K562 (cell line): ENCODE results near the gene CALB2. TPM values are rescaled to one million over a fixed set of nuclear protein-coding genes. Genes with fewer than 3 reads are reported as not detected.

Experiments used
- MECOM ChIP-seq: fragments of 250-450 bp; sonication (Bioruptor Pico); IDR thresholded peaks from 2 replicates; pipeline ENCODE4 v1.8.0; 2022; ENCODE audit warnings: inconsistent platforms
- POLR2AphosphoS5 ChIP-seq: IDR thresholded peaks from 2 replicates; pipeline ENCODE4 v1.6.1; 2011; ENCODE audit warnings: mild to moderate bottlenecking, low read depth, low read length, moderate library complexity; ENCODE audit not compliant: control insufficient read depth, insufficient read depth
- ZBED1 ChIP-seq: IDR thresholded peaks from 2 replicates; pipeline ENCODE4 v1.6.1; 2014
- ZNF830 ChIP-seq: fragments of 250-450 bp; sonication (Bioruptor Pico); IDR thresholded peaks from 2 replicates; pipeline ENCODE4 v1.5.0; 2021; ENCODE audit warnings: mild to moderate bottlenecking
- polyA plus RNA-seq, 8 experiments: library from polyadenylated mRNA; depleted of rRNA in 4 of 8; stranded (reverse) in 5 of 8; unstranded in 3 of 8; fragments of >200 nt; fragmentation: Nextera tagmentation in 2 of 8; fragmentation: Illumina TruSeq in 1 of 8; extraction: Ambion mirVana in 2 of 8; extraction: Trizol in 1 of 8; gene quantifications; 2 replicates each; pipeline versions ENCODE4 v1.2.1 to v1.2.3, GENCODE V29; 2011 to 2014; ENCODE audit warnings: inconsistent platforms in 1 of 8, missing spikeins in 1 of 8
- total RNA-seq, 7 experiments: library from RNA; depleted of rRNA in 6 of 7; stranded (reverse); fragments of >200 nt in 6 of 7; fragmentation: Illumina TruSeq in 2 of 7; extraction: Trizol in 2 of 7; gene quantifications; 2 replicates each; pipeline versions ENCODE4 v1.2.1 to v1.2.3, GENCODE V29; 2011 to 2021; ENCODE audit warnings: low replicate concordance in 1 of 7
- TF ChIP-seq, protein P1 (sequence below): fragments of 250-450 bp; sonication (Bioruptor Pico); IDR thresholded peaks from 2 replicates; pipeline ENCODE4 v1.4.0; 2020
- TF ChIP-seq, protein P2 (sequence below): sonication (generic); formaldehyde crosslinking; IDR thresholded peaks from 2 replicates; pipeline ENCODE4 v1.8.0; 2022; ENCODE audit warnings: missing genetic modification reagents, mild to moderate bottlenecking, moderate library complexity, borderline replicate concordance
- TF ChIP-seq, protein P3 (sequence below): fragments of 250-450 bp; sonication (Bioruptor Pico); IDR thresholded peaks from 2 replicates; pipeline ENCODE4 v1.6.1; 2021; ENCODE audit warnings: mild to moderate bottlenecking
- TF ChIP-seq, protein P4 (sequence below): fragments of 200-600 bp; sonication (generic); IDR thresholded peaks from one replicate; pipeline ENCODE4 v1.6.1; 2012; ENCODE audit warnings: mild to moderate bottlenecking, low read depth, low read length, inconsistent platforms

Gene CALB2
- total and polyA plus RNA-seq, 9 of the 15 experiments (the other 6 are each of a cell fraction or from before 2014, with no cell fraction given), result not detected

DNA sequence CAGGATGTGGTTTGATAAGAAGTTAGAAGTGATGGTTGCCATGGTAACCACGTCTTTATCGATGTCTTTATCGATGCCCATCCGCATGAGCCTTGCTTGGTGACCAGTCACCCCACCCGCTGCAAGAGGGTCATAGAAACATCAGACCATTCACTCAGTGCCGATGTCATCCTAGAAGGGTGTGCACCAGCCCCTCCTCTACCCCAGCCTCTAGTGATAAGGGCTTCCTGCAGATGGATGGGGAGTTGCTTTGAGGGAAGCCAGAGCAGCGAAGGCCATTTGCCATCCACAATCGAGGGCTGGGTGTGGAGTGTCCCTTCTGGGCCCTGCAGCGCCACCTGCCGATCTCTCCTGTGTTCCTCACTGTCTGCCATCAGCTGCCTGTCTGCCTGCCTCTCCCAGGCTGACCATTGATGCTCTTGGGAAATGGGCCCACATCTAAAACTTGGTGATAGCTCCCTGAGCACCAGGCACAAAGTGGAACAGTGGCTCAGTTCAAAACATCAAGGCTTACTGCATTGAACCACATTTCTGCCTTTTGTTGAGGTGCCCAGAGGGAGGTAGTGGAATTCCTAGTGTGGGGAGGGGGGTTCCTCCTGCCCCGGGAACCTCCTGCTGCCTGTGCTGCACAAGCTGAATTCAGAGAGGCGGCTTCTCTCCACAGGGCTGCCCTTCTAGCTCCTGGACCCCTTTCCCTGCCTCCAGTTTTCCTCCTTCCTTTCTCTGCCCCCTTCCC lies 8.9 kb downstream of the CALB2 start (continued):
- TF ChIP-seq, protein P1, sequence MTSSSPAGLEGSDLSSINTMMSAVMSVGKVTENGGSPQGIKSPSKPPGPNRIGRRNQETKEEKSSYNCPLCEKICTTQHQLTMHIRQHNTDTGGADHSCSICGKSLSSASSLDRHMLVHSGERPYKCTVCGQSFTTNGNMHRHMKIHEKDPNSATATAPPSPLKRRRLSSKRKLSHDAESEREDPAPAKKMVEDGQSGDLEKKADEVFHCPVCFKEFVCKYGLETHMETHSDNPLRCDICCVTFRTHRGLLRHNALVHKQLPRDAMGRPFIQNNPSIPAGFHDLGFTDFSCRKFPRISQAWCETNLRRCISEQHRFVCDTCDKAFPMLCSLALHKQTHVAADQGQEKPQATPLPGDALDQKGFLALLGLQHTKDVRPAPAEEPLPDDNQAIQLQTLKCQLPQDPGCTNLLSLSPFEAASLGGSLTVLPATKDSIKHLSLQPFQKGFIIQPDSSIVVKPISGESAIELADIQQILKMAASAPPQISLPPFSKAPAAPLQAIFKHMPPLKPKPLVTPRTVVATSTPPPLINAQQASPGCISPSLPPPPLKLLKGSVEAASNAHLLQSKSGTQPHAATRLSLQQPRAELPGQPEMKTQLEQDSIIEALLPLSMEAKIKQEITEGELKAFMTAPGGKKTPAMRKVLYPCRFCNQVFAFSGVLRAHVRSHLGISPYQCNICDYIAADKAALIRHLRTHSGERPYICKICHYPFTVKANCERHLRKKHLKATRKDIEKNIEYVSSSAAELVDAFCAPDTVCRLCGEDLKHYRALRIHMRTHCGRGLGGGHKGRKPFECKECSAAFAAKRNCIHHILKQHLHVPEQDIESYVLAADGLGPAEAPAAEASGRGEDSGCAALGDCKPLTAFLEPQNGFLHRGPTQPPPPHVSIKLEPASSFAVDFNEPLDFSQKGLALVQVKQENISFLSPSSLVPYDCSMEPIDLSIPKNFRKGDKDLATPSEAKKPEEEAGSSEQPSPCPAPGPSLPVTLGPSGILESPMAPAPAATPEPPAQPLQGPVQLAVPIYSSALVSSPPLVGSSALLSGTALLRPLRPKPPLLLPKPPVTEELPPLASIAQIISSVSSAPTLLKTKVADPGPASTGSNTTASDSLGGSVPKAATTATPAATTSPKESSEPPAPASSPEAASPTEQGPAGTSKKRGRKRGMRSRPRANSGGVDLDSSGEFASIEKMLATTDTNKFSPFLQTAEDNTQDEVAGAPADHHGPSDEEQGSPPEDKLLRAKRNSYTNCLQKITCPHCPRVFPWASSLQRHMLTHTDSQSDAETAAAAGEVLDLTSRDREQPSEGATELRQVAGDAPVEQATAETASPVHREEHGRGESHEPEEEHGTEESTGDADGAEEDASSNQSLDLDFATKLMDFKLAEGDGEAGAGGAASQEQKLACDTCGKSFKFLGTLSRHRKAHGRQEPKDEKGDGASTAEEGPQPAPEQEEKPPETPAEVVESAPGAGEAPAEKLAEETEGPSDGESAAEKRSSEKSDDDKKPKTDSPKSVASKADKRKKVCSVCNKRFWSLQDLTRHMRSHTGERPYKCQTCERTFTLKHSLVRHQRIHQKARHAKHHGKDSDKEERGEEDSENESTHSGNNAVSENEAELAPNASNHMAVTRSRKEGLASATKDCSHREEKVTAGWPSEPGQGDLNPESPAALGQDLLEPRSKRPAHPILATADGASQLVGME, result peak; percentile 92
- TF ChIP-seq, protein P2, sequence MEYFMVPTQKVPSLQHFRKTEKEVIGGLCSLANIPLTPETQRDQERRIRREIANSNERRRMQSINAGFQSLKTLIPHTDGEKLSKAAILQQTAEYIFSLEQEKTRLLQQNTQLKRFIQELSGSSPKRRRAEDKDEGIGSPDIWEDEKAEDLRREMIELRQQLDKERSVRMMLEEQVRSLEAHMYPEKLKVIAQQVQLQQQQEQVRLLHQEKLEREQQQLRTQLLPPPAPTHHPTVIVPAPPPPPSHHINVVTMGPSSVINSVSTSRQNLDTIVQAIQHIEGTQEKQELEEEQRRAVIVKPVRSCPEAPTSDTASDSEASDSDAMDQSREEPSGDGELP (CRISPR knock-in tag), result peak; percentile 58; the same call in 1 of the 2 replicates
- TF ChIP-seq MECOM (CRISPR knock-in tag) (no peak), ZBED1 (no peak), ZNF830 (no peak), POLR2AphosphoS5 (no peak)
- TF ChIP-seq, protein P3, sequence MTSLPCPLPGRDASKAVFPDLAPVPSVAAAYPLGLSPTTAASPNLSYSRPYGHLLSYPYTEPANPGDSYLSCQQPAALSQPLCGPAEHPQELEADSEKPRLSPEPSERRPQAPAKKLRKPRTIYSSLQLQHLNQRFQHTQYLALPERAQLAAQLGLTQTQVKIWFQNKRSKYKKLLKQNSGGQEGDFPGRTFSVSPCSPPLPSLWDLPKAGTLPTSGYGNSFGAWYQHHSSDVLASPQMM (CRISPR knock-in tag), result no peak
- TF ChIP-seq, protein P4, sequence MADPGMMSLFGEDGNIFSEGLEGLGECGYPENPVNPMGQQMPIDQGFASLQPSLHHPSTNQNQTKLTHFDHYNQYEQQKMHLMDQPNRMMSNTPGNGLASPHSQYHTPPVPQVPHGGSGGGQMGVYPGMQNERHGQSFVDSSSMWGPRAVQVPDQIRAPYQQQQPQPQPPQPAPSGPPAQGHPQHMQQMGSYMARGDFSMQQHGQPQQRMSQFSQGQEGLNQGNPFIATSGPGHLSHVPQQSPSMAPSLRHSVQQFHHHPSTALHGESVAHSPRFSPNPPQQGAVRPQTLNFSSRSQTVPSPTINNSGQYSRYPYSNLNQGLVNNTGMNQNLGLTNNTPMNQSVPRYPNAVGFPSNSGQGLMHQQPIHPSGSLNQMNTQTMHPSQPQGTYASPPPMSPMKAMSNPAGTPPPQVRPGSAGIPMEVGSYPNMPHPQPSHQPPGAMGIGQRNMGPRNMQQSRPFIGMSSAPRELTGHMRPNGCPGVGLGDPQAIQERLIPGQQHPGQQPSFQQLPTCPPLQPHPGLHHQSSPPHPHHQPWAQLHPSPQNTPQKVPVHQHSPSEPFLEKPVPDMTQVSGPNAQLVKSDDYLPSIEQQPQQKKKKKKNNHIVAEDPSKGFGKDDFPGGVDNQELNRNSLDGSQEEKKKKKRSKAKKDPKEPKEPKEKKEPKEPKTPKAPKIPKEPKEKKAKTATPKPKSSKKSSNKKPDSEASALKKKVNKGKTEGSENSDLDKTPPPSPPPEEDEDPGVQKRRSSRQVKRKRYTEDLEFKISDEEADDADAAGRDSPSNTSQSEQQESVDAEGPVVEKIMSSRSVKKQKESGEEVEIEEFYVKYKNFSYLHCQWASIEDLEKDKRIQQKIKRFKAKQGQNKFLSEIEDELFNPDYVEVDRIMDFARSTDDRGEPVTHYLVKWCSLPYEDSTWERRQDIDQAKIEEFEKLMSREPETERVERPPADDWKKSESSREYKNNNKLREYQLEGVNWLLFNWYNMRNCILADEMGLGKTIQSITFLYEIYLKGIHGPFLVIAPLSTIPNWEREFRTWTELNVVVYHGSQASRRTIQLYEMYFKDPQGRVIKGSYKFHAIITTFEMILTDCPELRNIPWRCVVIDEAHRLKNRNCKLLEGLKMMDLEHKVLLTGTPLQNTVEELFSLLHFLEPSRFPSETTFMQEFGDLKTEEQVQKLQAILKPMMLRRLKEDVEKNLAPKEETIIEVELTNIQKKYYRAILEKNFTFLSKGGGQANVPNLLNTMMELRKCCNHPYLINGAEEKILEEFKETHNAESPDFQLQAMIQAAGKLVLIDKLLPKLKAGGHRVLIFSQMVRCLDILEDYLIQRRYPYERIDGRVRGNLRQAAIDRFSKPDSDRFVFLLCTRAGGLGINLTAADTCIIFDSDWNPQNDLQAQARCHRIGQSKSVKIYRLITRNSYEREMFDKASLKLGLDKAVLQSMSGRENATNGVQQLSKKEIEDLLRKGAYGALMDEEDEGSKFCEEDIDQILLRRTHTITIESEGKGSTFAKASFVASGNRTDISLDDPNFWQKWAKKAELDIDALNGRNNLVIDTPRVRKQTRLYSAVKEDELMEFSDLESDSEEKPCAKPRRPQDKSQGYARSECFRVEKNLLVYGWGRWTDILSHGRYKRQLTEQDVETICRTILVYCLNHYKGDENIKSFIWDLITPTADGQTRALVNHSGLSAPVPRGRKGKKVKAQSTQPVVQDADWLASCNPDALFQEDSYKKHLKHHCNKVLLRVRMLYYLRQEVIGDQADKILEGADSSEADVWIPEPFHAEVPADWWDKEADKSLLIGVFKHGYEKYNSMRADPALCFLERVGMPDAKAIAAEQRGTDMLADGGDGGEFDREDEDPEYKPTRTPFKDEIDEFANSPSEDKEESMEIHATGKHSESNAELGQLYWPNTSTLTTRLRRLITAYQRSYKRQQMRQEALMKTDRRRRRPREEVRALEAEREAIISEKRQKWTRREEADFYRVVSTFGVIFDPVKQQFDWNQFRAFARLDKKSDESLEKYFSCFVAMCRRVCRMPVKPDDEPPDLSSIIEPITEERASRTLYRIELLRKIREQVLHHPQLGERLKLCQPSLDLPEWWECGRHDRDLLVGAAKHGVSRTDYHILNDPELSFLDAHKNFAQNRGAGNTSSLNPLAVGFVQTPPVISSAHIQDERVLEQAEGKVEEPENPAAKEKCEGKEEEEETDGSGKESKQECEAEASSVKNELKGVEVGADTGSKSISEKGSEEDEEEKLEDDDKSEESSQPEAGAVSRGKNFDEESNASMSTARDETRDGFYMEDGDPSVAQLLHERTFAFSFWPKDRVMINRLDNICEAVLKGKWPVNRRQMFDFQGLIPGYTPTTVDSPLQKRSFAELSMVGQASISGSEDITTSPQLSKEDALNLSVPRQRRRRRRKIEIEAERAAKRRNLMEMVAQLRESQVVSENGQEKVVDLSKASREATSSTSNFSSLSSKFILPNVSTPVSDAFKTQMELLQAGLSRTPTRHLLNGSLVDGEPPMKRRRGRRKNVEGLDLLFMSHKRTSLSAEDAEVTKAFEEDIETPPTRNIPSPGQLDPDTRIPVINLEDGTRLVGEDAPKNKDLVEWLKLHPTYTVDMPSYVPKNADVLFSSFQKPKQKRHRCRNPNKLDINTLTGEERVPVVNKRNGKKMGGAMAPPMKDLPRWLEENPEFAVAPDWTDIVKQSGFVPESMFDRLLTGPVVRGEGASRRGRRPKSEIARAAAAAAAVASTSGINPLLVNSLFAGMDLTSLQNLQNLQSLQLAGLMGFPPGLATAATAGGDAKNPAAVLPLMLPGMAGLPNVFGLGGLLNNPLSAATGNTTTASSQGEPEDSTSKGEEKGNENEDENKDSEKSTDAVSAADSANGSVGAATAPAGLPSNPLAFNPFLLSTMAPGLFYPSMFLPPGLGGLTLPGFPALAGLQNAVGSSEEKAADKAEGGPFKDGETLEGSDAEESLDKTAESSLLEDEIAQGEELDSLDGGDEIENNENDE, result no peak
